NOMO-1 treated with dmso at 0.1 percent for 144 hours (cell line): ENCODE results near the gene SEMA4D.
A peak's percentile ranks its signal among the peaks of the same experiment; 100 is the strongest.

Experiments used
- DNase-seq: peaks from one replicate; lab custom pipeline; 2025; ENCODE audit not compliant: unreplicated experiment; lab: John Stamatoyannopoulos, UW

The SEMA4D gene

DNA sequence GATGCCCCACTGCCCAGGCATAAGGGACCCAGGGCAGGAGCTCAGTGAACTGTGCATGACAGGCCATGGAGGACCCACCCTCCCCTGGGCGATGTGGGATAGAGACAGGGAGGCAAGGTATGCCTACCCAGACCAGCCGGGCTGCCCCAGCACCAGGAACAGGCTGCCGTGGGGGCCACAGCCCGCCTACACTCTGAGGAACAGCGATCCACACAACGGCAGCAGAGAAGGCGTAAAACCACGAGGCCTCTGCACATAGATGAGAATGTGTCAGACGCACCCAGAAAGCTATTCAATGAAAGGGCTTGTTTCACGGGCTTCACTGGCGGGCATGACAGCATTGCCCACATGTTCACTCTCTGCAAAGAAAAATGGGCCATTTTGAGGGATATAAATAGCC, 49.5 kb downstream of the SEMA4D start:
- no peak for DNase-seq

DNA sequence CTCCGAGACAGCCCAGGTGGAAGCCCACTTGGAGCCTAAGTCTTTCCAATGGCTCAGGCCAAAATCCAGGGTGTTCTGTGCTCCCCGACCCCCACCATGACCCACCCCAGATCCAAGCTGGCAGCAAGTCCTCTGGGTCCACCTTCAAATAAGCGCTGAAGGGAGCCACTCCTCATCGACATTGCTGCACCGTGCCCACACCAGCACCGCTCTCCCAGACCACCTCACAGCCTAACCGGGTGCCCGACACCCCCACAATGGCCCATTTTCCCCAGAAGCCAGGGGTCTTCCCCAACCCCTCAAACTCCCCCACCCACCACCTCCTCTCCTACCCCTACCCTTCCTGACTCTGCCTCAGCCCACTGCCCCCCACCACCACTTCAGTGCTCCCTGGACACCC, 50.5 kb downstream of the SEMA4D start:
- no peak for DNase-seq

DNA sequence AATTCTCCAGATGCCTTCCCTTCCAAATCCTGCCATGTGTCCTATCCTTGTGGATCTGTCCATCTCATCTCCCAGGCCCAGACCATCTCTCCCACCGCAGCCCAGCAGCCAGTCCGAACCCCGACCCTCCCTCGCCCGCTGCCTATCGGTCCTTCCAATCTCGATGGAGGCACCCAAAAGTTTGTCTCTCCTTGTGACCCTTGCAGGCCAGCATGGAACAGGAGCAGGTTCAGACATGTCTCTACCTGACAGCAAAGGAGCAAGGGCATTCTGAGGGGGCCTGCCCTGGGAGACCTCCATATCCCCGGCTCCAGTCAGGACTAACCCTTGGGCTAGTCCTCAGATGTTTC, 51.0 kb downstream of the SEMA4D start:
- no peak for DNase-seq

DNA sequence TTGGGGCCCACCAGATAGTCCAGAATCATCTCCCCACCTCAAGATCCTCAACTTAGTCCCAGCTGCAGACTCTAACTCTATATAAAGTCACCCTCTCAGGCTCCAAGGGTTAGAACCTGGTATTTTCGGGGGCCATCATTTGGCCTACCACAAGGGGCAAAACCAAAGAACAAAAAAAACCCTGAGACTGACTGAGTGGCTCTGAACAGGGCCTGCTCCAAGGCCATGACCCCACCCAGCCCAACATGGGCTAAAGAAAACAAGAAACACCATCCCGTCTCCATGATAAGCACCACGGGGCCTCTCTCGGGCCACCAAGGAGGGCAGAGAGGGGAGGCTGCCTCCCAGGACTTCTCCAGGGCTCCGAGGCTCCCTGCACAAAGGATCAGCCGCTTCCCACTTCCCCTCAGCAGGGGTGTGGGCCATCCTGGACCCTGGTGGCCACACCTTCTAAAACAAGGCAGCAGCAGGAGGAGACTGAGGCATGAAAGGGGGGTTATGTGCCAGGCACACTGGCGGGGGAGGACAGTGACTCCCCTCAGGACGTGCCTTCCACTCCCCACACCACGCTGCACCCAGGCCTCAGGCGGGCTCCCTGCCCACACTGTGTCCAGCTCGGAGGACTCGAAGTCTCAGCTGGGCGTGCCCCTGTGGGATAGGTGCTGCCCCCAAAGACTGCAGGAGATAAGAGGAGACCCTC, 51.5 kb downstream of the SEMA4D start:
- no peak for DNase-seq

DNA sequence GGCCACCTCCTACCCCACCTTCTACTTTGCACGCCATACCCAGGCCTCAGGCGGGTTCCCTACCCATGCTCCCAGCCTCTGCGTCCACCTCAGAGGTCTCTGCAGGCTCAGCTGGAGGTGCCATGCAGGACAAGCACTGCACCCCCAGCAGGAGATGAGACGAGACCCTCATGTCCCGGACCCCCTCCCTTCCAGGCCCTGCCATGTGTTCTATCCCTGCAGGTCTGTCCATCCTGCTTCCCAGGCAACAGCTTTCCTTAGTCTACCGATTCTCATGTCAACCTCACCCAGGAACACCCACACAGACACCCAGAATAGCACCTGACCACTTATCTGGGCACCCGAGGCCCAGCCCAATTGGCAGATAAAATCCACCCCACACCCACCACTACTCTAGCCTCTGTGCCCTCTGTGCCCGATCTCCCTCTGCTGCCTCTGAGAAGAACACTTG, 52.1 kb downstream of the SEMA4D start:
- DNase-seq: no peak

DNA sequence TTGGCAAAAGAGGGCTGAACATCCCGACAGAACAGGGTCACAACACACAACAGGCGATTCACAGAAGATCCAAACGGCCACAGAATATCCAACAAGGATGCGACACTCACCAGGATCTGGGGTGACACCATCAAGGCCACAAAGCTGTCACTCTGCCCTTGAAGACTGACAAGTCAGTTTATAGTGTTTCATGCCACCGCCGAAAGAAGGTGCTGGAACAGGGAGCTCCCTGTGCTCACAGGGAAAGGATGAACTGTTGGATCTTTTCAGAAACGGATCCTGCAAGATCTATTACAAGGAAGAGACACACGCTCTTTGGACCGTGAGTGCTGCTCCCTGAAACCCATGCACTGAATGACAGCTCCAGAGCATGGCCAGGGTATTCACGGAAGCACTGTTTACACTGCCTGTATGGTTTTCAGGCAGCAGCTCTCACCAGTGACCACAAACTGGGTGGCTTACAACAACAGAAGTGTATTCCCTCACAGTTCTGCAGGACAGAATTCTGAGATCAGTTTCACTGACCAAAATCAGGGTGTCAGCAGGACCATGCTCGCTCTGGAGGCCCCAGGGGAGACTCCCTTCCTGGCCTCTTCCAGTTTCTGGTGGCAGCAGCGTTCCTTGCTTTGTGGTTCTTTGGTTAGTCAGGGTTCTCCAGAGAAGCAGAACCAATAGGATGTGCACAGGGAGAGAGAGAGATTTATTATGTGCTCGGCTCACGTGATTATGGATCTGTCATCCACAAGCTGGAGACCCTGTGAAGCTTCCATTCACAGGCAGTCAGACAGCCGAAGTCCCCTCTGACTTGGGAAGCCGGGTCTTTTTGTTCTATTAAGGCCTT, 52.8 kb downstream of the SEMA4D start:
- no peak for DNase-seq

DNA sequence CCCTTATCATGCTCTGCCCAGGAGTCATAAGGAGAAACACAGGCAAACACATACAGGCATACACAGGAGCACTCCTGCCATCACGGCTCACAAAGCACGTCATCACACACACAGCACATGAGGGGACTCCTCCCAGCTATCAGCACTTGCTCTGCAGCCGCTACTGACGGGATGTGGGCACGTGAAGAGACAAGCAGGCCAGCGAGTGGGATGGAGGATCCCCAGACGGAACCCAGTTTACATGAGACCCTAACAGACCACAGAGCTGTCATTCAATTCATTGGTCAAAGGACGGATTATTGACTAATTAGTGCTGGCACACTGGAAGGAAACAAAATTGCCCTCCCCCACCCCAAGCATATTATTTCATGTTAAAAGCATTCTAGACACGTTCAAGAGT, 53.6 kb downstream of the SEMA4D start:
- no peak for DNase-seq

DNA sequence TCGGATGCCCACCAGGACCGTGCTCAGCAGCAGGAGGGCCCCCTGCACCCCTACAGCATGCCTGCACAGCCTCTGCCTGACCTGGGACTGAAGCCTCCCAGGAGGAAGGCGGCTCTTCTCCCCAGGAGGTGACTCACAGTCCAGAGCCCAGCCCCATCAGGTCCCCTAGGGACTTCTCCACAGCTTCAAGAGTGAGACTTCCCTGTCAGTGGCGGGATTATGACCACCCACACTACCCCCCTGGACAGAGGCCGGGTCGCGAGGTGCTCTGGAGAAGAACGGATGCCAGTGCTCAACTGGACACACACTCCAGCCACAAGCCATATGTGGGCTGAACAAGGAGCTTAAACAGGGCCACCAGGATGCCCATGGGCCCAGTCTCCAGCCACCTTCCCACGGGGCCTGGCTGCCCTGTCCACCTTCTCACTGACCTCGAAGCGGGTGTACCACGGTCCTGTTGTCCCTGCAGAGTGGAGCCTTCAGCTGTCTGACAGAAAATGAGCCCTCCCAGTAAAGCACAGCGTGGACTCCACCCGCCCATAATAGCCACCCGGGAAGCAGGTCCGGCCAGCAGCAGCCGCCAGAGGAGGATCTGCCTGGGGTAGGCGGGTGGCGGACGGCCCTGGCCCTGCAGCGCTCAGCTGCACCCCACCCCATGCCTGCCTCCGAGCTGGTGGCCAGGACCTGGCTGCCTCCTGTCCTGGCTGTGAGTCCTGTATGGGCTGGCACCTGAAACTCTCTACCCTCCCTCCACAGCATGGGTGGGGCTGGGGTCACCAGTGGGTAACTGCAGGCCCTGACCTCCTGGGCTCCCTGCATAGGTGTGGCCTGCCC, 54.7 kb downstream of the SEMA4D start:
- peak; percentile 10 for DNase-seq

DNA sequence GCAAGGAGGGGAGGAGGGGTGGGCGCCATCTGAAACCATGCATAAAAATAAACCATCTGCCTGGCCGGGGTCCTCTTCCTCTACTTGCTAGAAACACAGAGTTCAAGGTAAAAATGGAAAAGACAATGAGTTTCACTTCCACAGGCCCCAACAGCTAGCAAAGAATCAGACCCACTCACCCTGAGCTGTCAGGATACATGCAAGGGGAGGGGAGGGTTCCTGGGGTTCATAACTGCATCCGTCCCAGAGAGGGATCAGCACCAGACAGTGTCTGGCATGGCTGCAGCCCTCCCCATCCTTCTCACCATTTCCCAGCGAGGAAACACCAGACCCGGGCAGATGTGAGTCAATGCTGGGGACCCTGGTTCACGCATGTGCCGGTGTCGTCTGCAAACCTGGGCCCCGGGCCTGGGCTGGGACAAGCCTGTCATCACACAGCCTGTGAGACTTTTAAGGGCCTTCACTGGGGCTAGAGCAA, 55.4 kb downstream of the SEMA4D start:
- DNase-seq: no peak

DNA sequence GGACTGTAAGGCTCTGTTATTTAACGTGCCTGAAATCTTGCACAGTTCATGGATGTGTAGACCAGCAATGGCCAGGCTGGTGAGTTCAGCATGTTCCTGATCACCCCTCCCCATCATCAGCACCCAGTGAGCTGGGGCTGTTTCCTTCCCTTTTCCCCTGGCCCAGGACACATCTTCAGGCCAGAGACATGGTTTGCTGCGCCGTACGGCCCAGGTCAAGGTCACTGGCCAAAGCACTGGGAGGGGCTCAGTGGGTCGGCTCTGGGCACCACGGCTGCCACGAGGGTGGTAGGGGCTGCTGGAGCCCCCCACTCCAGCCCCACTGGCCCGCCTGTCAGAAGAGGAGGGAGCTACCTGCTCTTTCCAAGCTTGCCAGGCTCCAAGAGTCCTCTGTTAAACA, 55.9 kb downstream of the SEMA4D start:
- no peak for DNase-seq

DNA sequence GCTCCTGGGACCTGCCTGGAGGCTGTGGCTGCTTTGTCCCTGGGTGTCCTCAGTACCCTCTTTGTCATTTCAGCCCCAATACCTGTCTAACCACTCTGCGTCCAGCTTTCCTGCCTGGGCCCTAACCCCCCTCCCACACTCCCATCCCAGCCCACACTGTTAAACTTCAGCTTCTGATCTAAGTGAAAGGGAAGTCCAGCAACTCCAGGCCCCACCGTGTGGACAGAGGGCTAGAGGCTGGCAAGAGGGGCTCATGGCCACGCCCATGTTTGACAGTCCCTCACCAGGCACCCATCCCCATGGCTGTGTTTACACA, 56.3 kb downstream of the SEMA4D start:
- DNase-seq: no peak

DNA sequence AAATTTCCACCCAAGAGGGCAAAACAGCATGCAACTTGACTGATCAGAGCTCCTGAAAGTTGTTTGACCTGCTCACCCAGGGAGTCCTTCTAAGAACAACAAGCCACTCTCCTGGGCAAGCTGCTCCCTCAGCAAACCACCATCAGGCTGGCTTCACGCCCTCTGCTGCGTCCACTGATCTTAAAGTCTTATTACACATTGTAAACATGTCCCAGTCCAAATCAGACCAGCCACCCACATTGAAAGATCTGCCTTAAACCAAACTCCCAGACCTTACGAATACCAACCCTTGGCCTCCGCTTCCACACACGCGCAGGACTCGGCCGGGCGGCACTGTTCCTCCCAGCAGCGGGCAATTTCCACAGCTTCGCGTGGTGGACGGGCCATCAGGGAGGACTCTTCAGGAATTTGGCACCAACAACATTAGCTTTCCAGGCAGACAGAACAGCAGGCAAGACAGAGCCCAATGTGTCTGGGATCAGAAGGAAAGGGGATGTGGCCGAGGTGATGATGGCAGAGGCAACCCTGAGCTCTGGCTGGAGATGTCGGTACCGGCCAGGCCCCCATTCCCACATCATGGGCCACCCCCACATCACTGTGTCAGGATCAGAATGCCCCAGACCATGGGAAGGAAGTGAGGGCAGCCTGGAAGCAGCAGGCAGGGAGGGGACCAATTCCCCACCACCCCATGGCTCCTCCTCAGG, 56.8 kb downstream of the SEMA4D start:
- DNase-seq: no peak

DNA sequence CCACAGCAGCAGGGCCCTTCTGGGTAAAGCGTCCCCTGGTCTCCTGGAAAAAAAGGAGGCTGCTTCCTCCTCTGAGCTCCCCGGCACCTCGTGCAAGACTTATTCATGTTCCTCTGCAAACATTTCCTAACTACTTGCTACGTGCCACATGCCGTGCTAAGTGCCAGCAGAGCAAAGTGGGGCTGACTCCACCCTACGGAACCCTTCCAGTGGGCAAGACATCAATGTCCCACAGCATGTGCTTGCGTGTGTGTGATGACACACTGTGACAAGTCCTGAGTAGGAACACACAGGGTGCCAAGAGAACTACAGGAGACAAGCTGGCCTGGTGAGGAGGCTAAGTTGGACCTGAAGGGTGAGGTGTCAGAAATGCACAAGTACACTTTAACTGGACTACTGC, 57.4 kb downstream of the SEMA4D start:
- peak; percentile 34 for DNase-seq

DNA sequence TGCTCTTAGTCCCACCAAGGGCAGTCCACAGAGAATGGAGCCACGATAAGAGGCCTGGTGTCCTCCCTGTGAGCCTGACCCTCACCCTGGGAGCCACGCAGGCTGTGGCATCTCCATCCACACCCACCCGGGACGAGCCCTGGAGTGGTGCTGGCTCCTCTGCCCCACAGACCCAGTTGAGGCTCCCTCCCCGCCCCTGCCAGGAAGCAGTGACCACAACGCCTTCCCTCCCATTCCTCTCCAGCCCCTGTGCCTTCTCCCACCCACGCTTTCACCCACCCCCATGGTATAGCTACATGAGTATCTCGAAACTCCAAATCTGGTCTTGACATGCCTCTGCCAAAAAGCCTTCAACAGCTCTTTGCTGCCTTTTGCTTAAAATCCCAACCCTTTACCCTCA, 57.9 kb downstream of the SEMA4D start:
- no peak for DNase-seq

DNA sequence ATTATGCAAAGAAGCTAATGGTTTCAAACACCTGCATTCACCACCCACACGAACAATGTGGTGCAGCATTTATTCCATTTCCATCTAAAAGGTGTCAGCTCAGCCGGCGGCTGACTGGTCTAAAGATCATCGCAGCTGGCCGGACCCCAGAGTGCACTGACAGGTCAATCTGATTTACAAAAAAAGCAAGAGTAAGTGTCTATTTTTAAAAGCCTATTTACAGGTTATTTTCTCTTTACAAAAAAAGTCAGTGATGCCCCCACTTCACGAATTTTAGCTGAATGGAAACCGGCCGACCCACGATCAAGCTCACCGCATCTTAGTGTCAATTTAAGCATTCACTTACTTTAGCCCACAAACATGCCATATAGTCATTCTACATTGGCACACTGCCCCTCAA, 58.3 kb downstream of the SEMA4D start:
- DNase-seq: no peak

DNA sequence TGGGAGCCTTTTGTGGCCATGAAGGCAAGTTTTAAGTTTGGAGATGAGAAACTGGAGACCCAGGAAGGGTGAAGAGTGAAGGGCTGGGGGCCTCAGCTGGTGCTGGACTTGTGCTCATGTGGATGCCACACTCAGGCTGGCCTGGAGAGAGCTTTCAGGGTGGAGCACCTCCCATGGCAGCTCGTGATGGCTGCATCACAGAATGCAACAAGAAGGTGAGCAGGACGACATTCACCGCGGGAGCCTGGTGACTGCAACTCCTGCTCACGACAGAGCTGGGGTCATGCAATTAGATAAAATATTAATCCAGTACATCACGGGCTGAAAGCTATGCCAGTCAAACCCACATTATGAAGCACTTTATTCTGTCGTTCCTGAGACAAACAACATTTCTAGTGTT, 59.7 kb downstream of the SEMA4D start:
- DNase-seq: no peak

DNA sequence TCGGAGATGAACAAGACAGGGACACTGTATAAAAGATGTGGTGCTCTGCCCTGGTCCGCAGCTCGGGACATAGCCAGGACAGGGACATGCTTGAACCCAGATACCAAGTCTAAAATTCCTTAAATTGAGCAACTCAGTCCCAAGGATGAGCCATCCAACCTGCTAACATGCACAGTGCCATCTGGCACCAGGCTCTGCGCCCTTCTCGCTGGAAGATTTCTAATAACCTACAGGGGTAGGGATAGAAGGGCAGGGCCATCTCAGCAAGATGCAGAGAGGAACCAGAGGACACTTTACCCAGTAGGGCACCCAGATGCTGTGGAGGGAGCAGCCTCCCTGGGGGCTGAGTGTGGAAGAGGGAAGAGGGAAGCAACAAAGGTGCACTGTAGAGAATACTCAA, 60.1 kb downstream of the SEMA4D start:
- DNase-seq: no peak

DNA sequence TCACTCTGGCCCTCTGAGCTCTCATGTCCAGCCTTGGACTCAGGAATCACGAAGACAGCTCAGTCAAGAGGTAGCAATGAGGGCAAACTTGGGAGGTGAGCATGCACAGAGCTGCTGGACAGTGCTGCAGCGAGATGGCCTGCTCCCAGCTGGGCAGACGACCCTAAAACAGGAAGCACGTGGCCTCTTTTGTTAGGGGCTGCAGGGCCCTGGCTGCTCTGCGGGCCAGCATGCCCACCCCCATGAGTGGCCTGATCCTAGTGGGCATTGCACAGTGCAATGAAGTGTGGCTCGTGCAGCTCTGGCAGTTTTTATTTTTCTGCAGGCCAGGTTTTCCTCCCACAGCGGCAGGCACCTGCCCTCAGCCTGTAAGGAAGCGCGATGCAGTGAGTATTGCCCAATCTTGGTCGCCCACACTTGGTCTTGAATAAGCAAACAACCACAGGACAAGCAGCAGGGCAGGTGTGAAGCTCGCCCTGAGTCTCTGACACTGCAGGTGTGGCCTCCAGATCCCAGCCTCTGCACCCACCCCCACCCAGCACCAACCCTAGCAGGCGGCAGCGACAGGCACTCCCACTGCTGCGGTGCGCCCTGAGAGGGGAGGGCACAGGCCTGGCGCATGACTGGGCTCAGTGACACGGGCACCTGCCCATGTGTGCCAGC, 60.8 kb downstream of the SEMA4D start:
- no peak for DNase-seq

DNA sequence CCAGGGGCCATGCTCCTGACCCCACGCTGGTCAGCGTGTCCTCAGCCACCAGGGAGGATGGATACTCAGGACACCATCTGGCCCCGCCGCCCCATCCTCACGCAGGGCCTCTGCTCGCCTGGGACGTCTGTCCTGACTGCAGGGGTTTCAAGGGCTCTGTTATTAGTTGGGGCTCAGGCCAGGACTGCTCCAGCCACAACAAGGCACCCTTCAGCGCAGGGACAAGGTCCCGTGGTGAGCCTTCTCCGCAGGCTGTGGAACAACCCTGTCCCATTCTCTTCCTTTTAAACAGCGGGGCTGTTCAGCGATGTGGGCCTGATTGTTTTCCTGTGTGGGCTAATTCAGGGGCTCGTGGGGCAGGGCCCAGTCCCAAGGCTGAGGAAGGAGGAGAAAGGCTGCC, 61.6 kb downstream of the SEMA4D start:
- DNase-seq: no peak

DNA sequence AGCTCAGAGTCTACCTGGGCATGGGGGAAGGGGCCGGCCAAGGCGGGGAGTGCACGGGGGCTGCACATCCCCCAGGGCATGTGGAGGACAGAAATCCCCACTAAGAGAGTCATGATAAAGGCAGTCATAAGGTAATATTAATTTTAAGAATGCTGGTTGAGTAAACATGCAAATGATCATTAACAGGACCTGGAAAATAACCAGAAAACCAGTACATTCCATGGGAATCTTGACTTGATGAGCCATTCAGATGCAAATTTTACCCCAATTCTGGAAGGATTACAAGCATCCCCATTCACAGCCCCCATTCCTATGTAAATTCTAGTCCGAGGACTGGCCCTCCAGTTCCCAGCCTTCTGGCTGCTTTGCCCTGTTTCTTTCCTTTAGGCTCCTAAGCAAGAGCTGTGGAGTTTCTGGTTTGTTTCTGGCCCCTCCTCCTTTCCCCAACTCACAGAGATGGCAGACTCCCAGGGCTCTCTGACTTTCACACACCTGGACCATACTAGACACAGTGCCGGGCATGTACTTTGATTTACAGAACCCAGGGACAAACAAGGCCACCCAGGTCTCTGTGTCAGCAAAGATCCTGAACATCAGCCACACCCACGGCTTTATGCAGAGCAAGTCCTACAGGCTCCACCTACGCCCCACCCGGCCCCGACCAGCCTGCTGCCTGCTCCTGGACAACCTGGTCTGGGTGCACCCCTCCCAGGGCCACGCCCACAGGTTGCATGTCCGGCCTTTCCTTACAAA, 62.7 kb downstream of the SEMA4D start:
- DNase-seq: no peak
